ENCODE measurements around the gene PTGR2.
A peak's percentile ranks its signal among the peaks of the same experiment; 100 is the strongest.
"Not testable (repeated sequence)": the region's sequence is repeated elsewhere in the genome, so short reads cannot be mapped to it uniquely, and the experiment has no call there.

Gene PTGR2

DNA sequence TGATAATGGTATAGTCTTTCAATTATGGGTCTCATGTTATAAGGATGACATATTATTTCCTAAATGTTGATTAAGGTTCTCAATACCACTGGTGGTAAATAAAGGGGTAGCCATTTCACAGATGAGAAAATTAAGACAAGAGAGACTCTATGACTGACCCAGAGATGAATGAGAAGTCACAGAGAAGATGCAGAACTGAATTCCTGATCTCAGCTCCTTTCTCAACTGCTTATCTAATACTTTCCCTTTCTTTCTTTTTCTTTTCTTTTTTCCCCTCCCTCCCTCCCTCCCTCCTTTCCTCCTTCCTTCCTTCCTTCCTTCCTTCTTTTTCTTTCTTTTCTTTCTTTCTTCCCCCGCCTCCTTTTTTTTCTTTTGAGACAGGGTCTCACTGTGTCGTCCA lies 8.3 kb upstream of the PTGR2 start:
- Mint-ChIP-seq H3K4me1 (ENCODE audit: low read depth) (peaks cover 9% of the 10 kb centered on the region), H3K27me3 (no peaks in the 10 kb centered on the region), H3K36me3 (ENCODE audit: low read depth) (no peaks in the 10 kb centered on the region), H3K27ac (no peak overlapping the region), H3K9me3 (no peaks in the 10 kb centered on the region), H3K4me3 (no peak overlapping the region)
- intact Hi-C loops (cut with micrococcal nuclease): no loop called here

DNA sequence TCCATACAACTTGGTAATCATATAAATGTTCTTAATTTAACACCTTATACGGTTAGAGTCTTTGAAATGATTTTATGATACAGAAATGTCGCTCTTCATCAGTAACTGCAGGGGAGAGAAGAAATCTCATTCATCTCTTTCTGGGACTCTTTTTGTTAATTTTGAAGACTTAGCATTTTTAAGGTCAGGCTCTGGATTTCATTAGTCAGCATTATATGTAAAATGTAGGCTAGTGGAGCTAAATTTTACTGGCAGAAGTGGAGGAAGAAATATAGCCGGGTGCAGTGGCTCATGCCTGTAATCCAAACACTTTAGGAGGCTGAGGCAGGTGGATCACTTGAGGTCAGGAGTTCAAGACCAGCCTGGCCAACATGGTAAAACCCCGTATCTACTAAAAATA lies 4.7 kb upstream of the PTGR2 start:
- Mint-ChIP-seq H3K27me3 (no peaks in the 10 kb centered on the region), H3K4me1 (ENCODE audit: low read depth) (peaks cover 21% of the 10 kb centered on the region), H3K36me3 (ENCODE audit: low read depth) (peaks cover 5% of the 10 kb centered on the region), H3K9me3 (no peaks in the 10 kb centered on the region), H3K27ac (no peak overlapping the region), H3K4me3 (no peak overlapping the region)
- intact Hi-C loops (cut with micrococcal nuclease): no loop called here

DNA sequence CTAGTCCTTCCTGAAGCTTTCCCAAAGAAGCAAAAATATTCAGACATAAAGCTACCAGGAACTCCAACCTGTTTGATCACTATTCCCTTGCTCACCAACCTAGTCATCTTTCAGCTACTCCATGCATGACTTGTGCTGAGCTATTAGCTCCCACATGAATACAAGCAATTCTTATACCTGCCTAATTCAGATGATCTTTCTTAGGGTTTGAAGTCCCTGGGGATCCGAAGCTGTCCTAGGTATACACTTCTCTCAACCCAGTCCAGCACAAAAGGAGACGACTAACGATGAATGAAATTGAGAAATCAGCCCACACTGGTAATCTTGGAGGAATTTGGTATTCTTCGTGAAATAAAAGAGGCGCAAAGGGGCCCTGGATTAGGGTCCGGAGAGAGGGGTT lies 631 bp upstream of the PTGR2 start:
- Mint-ChIP-seq H3K9me3 (no peaks in the 10 kb centered on the region), H3K4me3 (peak overlapping the region; percentile 88), H3K27me3 (no peaks in the 10 kb centered on the region), H3K27ac (peak overlapping the region; percentile 98), H3K36me3 (ENCODE audit: low read depth) (peaks cover 11% of the 10 kb centered on the region), H3K4me1 (ENCODE audit: low read depth) (peaks cover 31% of the 10 kb centered on the region)
- intact Hi-C loops (cut with micrococcal nuclease): loop anchor here (5.0 kb wide), 1 partner anchor 714 kb away; the partner anchor contains the start of gene PSEN1

DNA sequence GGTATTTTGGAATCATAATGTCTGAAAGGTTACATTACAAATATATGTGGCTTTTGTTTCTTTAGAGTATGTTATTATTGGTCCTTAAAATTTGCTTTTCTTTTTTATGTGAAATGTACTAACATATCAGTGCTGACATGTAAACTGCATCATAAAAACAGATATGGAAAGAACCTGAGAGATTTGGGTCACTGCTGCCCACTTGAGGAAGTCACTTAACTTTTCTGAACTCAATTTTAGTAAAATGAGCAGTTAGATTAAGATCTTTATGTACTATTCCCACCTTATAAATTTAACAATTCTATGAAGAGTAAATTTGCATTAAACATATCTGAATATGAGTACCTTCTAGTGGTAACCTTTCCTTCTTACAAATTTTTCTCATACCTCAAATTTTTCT lies 7.5 kb downstream of the PTGR2 start:
- H3K27me3 Mint-ChIP-seq: no peaks in the 10 kb centered on the region
- peaks cover 10% of the 10 kb centered on the region for H3K4me1 Mint-ChIP-seq (ENCODE audit: low read depth)
- no peaks in the 10 kb centered on the region for H3K9me3 Mint-ChIP-seq
- no peak overlapping the region for H3K4me3 Mint-ChIP-seq
- intact Hi-C loops (cut with micrococcal nuclease): no loop called here
- H3K36me3 Mint-ChIP-seq (ENCODE audit: low read depth): peaks cover 21% of the 10 kb centered on the region
- no peak overlapping the region for H3K27ac Mint-ChIP-seq

DNA sequence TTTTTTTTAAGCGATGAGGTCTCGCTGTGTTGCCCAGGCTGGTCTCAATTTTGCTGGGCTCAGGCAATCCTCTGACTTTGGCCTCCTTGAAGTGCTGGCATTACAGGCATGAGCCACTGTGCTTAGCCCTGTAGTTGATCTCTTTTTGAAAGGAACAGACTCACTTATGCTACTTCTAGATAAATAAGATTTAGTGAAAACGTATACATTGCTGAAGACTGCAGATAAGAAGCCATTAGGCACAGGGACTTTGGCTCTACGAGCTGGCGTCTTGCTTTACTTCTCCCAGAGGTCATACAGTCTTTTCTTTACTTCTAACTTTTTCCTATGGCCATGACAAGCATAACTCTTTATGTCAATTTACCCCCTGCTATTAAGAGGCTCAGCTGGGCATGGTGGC lies 9.4 kb downstream of the PTGR2 start:
- Mint-ChIP-seq H3K27ac (no peak overlapping the region), H3K4me1 (ENCODE audit: low read depth) (peaks cover 10% of the 10 kb centered on the region), H3K4me3 (no peak overlapping the region), H3K36me3 (ENCODE audit: low read depth) (peaks cover 38% of the 10 kb centered on the region), H3K9me3 (no peaks in the 10 kb centered on the region), H3K27me3 (no peaks in the 10 kb centered on the region)
- intact Hi-C loops (cut with micrococcal nuclease): no loop called here

DNA sequence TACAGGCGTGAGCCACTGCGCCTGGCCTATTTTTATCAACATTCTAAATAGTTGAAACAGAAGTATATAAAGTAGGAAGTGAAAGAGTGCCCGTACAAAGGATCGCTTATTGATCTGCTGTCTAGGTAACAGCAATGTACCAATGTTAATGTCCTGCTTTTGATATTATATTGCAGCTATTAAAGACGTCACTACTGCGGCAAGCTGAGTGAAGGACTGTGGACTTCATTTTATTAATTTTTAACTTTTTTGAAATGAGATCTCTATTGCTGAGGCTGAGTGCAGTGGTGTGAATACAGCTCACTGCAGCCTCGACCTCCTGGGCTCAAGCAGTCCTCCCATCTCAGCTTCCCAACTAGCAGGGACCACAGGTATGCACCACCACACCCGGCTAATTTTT lies 10.8 kb downstream of the PTGR2 start:
- no peaks in the 10 kb centered on the region for H3K9me3 Mint-ChIP-seq
- H3K27ac Mint-ChIP-seq: no peak overlapping the region
- H3K4me3 Mint-ChIP-seq: no peak overlapping the region
- no peaks in the 10 kb centered on the region for H3K27me3 Mint-ChIP-seq
- H3K36me3 Mint-ChIP-seq (ENCODE audit: low read depth): peaks cover 52% of the 10 kb centered on the region
- intact Hi-C loops (cut with micrococcal nuclease): no loop called here
- peaks cover 10% of the 10 kb centered on the region for H3K4me1 Mint-ChIP-seq (ENCODE audit: low read depth)

DNA sequence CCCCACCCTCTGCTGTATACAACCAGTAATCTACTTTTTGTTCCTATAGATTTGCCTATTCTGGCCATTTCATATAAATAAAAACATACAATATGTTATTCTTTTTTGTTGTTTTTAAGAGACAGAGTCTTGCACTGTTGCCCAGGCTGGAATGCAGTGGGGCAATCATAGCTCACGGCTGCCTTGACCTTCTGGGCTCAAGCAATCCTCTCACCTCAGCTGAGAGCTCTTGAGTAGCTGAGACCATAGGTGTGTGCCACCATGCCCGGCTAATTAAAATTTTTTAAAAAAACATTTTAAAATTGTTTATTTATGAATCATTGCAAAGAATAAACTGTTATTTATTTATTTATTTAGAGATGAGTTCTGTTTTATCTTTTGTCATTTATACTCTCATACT lies 11.6 kb downstream of the PTGR2 start:
- no peak overlapping the region for H3K4me3 Mint-ChIP-seq
- H3K4me1 Mint-ChIP-seq (ENCODE audit: low read depth): peaks cover 10% of the 10 kb centered on the region
- H3K27ac Mint-ChIP-seq: no peak overlapping the region
- H3K27me3 Mint-ChIP-seq: no peaks in the 10 kb centered on the region
- intact Hi-C loops (cut with micrococcal nuclease): no loop called here
- H3K9me3 Mint-ChIP-seq: no peaks in the 10 kb centered on the region
- peaks cover 57% of the 10 kb centered on the region for H3K36me3 Mint-ChIP-seq (ENCODE audit: low read depth)

DNA sequence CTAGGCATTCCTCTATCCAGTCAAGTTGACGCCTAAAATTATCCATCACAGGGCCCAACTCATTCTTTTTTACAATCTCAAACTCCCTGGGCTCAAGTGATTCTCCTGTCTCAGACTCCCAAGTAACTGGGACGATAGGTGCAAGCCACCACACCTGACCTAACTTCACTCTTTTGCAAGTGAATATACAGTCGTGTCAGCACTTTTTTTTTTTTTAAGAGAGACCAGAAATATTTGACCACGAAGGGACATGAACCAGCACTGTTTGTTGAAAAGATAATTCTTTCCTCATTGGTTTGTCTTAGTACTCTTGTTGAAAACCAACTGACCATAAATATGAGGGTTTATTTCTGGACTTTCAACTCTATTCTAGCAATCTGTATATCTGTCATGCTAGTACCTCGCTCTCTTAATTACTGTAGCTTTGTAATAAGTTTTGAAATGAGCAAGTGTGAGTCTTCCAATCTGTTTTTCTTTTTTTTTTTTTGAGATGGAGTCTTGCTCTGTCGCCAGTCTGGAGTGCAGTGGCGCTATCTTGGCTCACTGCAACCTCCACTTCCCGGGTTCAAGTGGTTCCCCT lies 14.0 kb downstream of the PTGR2 start:
- Mint-ChIP-seq H3K4me1 (ENCODE audit: low read depth) (peaks cover 10% of the 10 kb centered on the region), H3K27ac (no peak overlapping the region), H3K4me3 (no peak overlapping the region), H3K27me3 (no peaks in the 10 kb centered on the region), H3K9me3 (no peaks in the 10 kb centered on the region), H3K36me3 (ENCODE audit: low read depth) (peaks cover 67% of the 10 kb centered on the region)
- intact Hi-C loops (cut with micrococcal nuclease): no loop called here

DNA sequence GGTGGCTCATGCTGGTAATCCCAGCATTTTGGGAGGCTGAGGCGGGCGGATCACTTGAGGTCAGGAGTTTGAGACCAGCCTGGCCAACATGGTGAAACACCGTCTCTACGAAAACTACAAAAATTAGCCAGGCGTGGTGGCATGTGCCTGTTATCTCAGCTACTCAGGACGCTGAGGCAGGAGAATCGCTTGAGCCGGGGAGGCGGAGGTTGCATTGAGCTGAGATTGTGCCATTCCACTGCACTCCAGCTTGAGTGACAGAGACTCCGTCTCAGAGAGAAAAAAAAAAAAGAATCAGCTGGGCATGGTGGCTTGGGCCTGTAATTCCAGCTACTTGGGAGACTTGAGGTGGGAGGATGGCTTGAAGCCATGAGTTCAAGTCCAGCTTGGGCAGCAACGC lies 18.1 kb downstream of the PTGR2 start:
- H3K4me1 Mint-ChIP-seq (ENCODE audit: low read depth); H3K4me3 Mint-ChIP-seq; H3K27me3 Mint-ChIP-seq; intact Hi-C loops (cut with micrococcal nuclease); H3K9me3 Mint-ChIP-seq; H3K27ac Mint-ChIP-seq: not testable (repeated sequence)
- H3K36me3 Mint-ChIP-seq (ENCODE audit: low read depth): peaks cover 52% of the 10 kb centered on the region

DNA sequence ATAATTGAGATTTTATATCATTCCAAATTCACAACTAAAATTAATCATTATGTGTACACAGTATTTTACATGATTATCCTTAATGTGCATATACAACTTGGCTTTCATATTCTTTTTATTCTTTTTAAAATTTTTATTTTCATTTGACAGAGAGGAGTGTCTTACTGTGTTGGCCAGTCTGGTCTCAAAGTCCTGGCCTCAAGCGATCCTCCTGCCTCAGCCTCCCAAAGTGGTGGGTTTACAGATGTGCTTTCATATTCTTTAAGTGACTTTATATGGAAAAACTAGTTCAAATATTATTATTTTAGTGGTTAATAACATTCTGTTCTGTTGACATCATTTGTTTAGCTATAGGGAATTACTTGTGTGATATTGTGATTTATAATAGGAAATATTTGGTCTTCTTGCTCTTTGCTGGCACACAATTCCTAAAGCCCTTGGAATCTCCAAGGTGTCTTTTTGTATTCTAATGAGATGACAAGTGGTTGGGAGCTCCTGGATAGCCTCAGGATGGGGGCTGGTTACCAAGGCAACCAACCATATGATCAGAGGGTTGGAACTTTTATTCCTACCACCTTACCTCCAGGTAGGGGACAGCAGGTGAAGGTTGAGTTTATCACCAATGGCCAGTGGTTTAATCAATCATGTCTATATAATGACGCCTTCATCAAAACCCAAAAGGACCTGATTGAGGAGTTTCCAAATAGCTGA lies 19.0 kb downstream of the PTGR2 start:
- intact Hi-C loops (cut with micrococcal nuclease): no loop called here

DNA sequence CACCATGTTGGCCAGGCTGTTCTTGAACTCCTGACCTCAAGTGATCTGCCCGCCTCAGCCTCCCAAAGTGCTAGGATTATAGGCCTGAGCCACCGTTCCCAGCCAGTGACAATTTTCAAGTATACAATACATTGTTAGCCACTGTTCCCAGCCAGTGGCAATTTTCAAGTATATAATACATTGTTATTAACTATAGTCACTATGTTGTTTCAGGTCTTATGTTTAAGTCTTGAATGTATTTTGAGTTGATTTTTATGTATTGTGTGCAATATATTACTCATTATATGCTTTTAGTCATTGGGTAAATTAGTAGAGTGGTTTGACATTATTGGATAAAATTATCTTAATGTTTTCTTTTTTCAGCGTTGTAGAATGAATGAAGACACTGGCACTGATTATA lies 22.0 kb downstream of the PTGR2 start:
- H3K4me3 Mint-ChIP-seq: no peak overlapping the region
- intact Hi-C loops (cut with micrococcal nuclease): no loop called here
- peaks cover 7% of the 10 kb centered on the region for H3K4me1 Mint-ChIP-seq (ENCODE audit: low read depth)
- peaks cover 28% of the 10 kb centered on the region for H3K36me3 Mint-ChIP-seq (ENCODE audit: low read depth)
- H3K27ac Mint-ChIP-seq: no peak overlapping the region
- no peaks in the 10 kb centered on the region for H3K9me3 Mint-ChIP-seq
- H3K27me3 Mint-ChIP-seq: no peaks in the 10 kb centered on the region

More for the DNA sequence above, 19.0 kb downstream of the PTGR2 start:
- peaks cover 51% of the 10 kb centered on the region for H3K36me3 Mint-ChIP-seq (ENCODE audit: low read depth)
- no peak overlapping the region for H3K4me3 Mint-ChIP-seq
- H3K27me3 Mint-ChIP-seq: no peaks in the 10 kb centered on the region
- no peaks in the 10 kb centered on the region for H3K9me3 Mint-ChIP-seq
- H3K27ac Mint-ChIP-seq: no peak overlapping the region
- H3K4me1 Mint-ChIP-seq (ENCODE audit: low read depth): peaks cover 7% of the 10 kb centered on the region

DNA sequence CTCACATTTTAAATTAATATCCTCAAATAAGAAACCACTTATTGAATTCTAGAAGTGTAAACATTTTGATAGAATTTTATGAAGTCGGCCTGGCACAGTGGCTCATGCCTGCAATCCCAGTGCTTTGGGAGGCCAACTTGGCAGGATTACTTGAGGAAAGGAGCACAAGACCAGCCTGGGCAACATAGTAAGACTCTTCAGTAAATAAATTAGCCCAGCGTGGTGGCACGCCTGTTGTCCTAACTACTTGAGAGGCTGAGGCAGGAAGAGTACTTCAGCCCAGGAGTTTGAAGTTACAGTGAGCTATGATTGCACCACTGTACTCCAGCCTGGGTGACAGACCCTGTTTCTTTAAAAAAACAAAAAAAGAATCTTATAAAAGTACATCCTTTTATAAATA lies 26.2 kb downstream of the PTGR2 start:
- Mint-ChIP-seq H3K4me1 (ENCODE audit: low read depth) (no peaks in the 10 kb centered on the region), H3K27me3 (no peaks in the 10 kb centered on the region), H3K4me3 (no peak overlapping the region), H3K9me3 (no peaks in the 10 kb centered on the region), H3K27ac (no peak overlapping the region), H3K36me3 (ENCODE audit: low read depth) (peaks cover 19% of the 10 kb centered on the region)
- intact Hi-C loops (cut with micrococcal nuclease): no loop called here

DNA sequence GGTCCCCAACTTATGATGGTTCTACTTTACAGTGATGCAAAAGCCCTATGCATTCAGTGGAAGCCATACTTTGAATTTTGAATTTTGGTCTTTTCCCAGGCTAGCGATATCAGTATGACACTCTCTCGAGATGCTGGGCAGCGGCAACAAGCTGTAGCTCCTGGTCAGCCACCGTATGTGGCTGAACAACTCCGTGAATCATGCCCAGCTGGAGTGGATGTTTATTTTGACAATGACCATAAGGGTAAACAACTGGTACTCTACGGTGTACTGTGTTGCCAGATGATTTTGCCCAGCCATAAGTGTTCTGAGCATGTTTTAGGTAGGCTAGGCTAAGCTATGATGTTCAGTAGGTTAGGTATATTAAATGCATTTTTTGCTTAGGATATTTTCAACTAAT lies 26.8 kb downstream of the PTGR2 start:
- no peak overlapping the region for H3K27ac Mint-ChIP-seq
- H3K9me3 Mint-ChIP-seq: no peaks in the 10 kb centered on the region
- intact Hi-C loops (cut with micrococcal nuclease): no loop called here
- no peaks in the 10 kb centered on the region for H3K27me3 Mint-ChIP-seq
- peaks cover 23% of the 10 kb centered on the region for H3K36me3 Mint-ChIP-seq (ENCODE audit: low read depth)
- no peak overlapping the region for H3K4me3 Mint-ChIP-seq
- H3K4me1 Mint-ChIP-seq (ENCODE audit: low read depth): no peaks in the 10 kb centered on the region

DNA sequence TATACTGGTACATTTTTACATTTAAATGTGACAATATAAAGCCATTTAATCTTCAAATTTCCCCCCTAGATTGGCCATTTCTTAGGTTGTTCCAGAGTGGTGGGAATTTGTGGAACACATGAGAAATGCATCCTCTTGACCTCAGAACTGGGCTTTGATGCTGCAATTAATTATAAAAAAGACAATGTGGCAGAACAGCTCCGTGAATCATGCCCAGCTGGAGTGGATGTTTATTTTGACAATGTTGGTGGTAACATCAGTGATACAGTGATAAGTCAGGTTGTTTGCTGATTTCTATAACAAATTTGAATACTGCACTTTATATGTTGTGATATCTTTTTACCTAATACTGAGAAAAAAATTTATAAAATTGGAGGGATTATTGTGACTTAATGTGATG lies 27.4 kb downstream of the PTGR2 start:
- Mint-ChIP-seq H3K27ac (no peak overlapping the region), H3K4me1 (ENCODE audit: low read depth) (no peaks in the 10 kb centered on the region), H3K4me3 (no peak overlapping the region), H3K27me3 (no peaks in the 10 kb centered on the region), H3K36me3 (ENCODE audit: low read depth) (peaks cover 20% of the 10 kb centered on the region), H3K9me3 (no peaks in the 10 kb centered on the region)
- intact Hi-C loops (cut with micrococcal nuclease): no loop called here

All from dendritic cell treated with granulocyte-macrophage colony-stimulating factor and Interleukin-4, amounts not matched to agents 40 ng/mL and 50 ng/mL, for 4 days (primary cell).